ENCODE measurements around the gene FXYD3.

The FXYD3 gene

DNA sequence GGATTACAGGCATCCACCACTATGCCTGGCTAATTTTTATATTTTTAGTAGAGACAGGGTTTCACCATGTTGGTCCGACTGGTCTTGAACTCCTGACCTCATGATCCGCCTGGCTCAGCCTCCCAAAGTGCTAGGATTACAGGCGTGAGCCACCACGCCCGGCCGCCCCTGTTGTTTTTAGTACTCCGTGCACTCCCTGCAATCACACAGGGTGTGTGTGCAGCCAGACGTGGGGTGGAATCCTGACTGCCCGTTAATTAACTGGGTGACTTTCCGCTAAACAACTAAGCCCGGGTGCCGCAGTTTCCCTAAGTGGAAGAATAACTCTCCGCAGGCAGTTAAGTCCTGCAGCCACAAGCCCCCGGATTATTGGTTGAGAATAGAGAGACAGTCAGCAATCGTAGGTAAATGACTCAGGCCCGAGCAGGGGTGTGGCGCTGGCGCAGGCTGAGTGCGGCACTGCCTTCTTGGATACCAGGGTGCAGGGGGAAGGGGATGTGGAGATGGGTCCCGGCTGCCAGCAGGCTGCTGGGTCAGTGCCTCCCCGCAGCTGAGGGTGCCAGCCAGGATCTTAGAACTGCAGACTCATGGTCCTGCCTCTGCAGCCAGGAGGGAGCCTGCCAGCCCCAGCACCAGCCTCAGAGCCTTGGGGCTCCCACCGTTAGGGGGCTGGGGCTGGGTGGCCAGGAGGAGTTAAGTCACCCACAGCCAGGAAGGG lies 6.1 kb upstream of the FXYD3 start:
- H3K4me3 ChIP-seq (replicated peaks; ENCODE audit: insufficient read depth, low read length) = no peak overlapping the region
- DNase-seq (ENCODE audit: low read depth in 1 of 2, low spot score in 1 of 2) = no peak
- H3K27ac ChIP-seq (replicated peaks) = no peak overlapping the region
- H3K27me3 ChIP-seq (ENCODE audit: insufficient read depth, poor library complexity, severe bottlenecking) = no peaks in the 10 kb centered on the region
- TF ChIP-seq, protein P1, sequence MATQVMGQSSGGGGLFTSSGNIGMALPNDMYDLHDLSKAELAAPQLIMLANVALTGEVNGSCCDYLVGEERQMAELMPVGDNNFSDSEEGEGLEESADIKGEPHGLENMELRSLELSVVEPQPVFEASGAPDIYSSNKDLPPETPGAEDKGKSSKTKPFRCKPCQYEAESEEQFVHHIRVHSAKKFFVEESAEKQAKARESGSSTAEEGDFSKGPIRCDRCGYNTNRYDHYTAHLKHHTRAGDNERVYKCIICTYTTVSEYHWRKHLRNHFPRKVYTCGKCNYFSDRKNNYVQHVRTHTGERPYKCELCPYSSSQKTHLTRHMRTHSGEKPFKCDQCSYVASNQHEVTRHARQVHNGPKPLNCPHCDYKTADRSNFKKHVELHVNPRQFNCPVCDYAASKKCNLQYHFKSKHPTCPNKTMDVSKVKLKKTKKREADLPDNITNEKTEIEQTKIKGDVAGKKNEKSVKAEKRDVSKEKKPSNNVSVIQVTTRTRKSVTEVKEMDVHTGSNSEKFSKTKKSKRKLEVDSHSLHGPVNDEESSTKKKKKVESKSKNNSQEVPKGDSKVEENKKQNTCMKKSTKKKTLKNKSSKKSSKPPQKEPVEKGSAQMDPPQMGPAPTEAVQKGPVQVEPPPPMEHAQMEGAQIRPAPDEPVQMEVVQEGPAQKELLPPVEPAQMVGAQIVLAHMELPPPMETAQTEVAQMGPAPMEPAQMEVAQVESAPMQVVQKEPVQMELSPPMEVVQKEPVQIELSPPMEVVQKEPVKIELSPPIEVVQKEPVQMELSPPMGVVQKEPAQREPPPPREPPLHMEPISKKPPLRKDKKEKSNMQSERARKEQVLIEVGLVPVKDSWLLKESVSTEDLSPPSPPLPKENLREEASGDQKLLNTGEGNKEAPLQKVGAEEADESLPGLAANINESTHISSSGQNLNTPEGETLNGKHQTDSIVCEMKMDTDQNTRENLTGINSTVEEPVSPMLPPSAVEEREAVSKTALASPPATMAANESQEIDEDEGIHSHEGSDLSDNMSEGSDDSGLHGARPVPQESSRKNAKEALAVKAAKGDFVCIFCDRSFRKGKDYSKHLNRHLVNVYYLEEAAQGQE (IDR thresholded peaks at IDR 0.05; ENCODE audit: insufficient replicate concordance, low read depth) = no peak
- no peak for TF ChIP-seq POLR2AphosphoS5 (IDR thresholded peaks at IDR 0.05; ENCODE audit: low read depth)
- TF ChIP-seq, protein P2, sequence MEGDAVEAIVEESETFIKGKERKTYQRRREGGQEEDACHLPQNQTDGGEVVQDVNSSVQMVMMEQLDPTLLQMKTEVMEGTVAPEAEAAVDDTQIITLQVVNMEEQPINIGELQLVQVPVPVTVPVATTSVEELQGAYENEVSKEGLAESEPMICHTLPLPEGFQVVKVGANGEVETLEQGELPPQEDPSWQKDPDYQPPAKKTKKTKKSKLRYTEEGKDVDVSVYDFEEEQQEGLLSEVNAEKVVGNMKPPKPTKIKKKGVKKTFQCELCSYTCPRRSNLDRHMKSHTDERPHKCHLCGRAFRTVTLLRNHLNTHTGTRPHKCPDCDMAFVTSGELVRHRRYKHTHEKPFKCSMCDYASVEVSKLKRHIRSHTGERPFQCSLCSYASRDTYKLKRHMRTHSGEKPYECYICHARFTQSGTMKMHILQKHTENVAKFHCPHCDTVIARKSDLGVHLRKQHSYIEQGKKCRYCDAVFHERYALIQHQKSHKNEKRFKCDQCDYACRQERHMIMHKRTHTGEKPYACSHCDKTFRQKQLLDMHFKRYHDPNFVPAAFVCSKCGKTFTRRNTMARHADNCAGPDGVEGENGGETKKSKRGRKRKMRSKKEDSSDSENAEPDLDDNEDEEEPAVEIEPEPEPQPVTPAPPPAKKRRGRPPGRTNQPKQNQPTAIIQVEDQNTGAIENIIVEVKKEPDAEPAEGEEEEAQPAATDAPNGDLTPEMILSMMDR (IDR thresholded peaks at IDR 0.05; ENCODE audit: insufficient read depth, low read length) = no peak
- TF ChIP-seq GABPA (IDR thresholded peaks at IDR 0.05; ENCODE audit: low read depth) = no peak
- no peak for TF ChIP-seq SPI1 (IDR thresholded peaks at IDR 0.05; ENCODE audit: borderline replicate concordance, low read depth)

DNA sequence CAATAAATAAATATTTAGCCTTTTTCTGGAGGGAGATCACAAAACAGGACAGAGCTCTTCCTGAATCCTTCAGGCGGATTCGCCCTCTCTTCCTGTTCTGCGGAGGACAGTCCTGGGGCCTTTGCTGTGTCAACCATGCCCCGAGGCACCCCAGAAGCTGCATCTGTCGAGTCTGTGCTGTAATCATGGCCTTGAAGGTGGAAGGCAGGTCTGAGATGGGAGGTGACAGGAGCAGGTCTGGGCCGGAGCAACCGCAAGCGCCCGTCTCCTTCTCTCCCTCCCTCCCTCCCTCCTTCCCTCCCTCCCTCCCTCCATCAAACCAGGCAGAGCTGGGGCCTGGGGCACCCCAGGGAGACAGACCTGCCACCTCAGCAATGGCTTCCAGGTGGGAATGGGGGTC lies 4.6 kb upstream of the FXYD3 start:
- H3K27ac ChIP-seq (replicated peaks) = no peak overlapping the region
- no peak for TF ChIP-seq GABPA (IDR thresholded peaks at IDR 0.05; ENCODE audit: low read depth)
- TF ChIP-seq, protein P2 (IDR thresholded peaks at IDR 0.05; ENCODE audit: insufficient read depth, low read length) = no peak
- no peak for TF ChIP-seq SPI1 (IDR thresholded peaks at IDR 0.05; ENCODE audit: borderline replicate concordance, low read depth)
- TF ChIP-seq, protein P1 (IDR thresholded peaks at IDR 0.05; ENCODE audit: insufficient replicate concordance, low read depth) = no peak
- no peak for TF ChIP-seq POLR2AphosphoS5 (IDR thresholded peaks at IDR 0.05; ENCODE audit: low read depth)
- no peaks in the 10 kb centered on the region for H3K27me3 ChIP-seq (ENCODE audit: insufficient read depth, poor library complexity, severe bottlenecking)
- DNase-seq (ENCODE audit: low read depth in 1 of 2, low spot score in 1 of 2) = no peak
- H3K4me3 ChIP-seq (replicated peaks; ENCODE audit: insufficient read depth, low read length) = no peak overlapping the region

DNA sequence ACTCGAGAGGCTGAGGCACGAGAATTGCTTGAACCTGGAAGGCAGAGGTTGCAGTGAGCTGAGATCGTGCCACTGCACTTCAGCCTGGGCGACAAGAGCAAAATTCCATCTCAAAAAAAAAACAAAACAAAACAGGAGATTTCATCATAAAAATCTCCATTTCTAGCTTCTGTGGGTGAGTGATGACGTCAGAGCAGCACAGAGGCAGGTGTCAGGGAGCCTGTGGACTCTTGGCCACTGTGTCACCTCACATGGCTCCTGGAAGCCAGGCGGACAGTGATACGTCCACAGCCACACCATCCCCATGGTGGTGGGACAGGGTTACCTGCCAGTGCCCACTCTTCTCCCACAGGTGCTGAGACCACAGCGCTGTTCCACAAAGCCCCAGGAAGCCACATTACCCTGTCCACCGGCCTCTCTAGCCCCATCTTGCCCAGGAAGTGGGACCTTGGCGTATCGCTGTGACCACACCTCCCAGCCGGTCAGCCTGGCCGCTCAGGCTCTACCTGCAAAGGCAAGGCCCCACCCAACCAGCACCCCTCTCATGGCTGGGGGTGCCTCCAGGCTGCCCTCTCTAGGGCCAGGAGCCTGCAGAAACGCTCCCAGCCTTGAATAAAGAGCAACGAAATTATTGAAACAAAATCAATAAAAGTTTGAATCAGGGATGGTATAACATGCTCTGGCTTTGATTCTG lies 2.5 kb upstream of the FXYD3 start:
- DNase-seq (ENCODE audit: low read depth in 1 of 2, low spot score in 1 of 2) = no peak
- TF ChIP-seq SPI1 (IDR thresholded peaks at IDR 0.05; ENCODE audit: borderline replicate concordance, low read depth) (no peak), POLR2AphosphoS5 (IDR thresholded peaks at IDR 0.05; ENCODE audit: low read depth) (no peak), GABPA (IDR thresholded peaks at IDR 0.05; ENCODE audit: low read depth) (no peak)
- TF ChIP-seq, protein P1 (IDR thresholded peaks at IDR 0.05; ENCODE audit: insufficient replicate concordance, low read depth) = no peak
- TF ChIP-seq, protein P2 (IDR thresholded peaks at IDR 0.05; ENCODE audit: insufficient read depth, low read length) = no peak
- H3K27me3 ChIP-seq (ENCODE audit: insufficient read depth, poor library complexity, severe bottlenecking) = no peaks in the 10 kb centered on the region
- no peak overlapping the region for H3K27ac ChIP-seq (replicated peaks)
- no peak overlapping the region for H3K4me3 ChIP-seq (replicated peaks; ENCODE audit: insufficient read depth, low read length)

All from HL-60 (cell line).